Measurements from ENCODE around the gene CLDN14. TPM values are rescaled to one million over a fixed set of nuclear protein-coding genes. Genes with fewer than 3 reads are reported as not detected.

Gene CLDN14, protein sequence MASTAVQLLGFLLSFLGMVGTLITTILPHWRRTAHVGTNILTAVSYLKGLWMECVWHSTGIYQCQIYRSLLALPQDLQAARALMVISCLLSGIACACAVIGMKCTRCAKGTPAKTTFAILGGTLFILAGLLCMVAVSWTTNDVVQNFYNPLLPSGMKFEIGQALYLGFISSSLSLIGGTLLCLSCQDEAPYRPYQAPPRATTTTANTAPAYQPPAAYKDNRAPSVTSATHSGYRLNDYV
- polyA plus RNA-seq (2012; ENCODE audit: insufficient read depth, insufficient read length, low read depth): not detected

DNA sequence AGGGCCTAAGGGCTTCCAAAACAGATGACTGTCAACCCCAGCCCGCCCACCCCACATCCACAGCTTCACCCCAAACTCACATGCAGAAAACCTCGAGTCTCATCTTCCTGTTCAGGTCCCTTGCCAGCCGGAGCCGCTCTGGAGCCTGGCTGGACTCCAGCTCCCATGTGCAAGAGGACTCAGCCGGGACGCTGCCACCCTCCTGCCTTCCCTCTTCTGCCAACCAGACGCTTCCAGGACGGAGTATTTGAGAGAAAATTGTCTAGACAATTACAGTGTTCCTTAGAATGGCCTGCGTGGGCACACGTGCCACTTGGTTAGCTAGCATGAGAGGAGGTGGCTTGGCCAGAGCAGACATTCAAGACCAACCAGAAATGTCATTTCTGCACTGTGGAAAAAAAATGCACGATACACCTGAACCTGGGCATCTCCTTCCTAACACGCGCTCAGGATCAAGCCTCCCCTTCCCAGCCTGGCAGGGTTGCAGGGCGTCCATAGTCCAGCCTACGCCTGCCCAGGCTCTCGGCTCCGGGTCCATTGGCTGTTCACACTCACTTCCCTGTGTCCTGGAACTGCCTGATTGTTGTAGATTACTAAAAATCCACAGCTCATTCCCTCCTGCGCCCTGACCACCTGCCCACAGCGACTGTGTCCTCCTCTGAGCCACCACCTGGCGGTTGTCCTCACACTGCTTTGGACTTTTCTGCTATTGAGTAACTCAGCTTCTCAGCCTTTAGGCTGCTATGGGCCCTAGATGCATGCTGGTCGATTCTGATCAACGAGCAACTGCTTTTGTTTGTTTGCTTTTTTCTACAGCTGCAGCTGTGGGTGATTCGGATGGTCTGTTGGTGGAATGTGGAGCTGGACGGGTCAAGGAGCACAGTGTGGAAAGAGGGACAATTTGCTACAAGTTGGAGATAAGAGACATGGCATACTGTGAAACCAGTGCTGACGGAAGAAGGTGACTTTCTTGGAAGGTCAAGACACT lies at the start of gene CLDN14:
Gene CLDN14, minus strand, starts transcription at position 708 of the 988 bp plus-strand sequence. CDS start 18,427 bp downstream, outside the sequence.
- DNase-seq: no peak
- peaks cover 6% of the 10 kb centered on the region for H3K27me3 ChIP-seq
- no peaks in the 10 kb centered on the region for H3K9me3 ChIP-seq
- TF ChIP-seq, protein P1, sequence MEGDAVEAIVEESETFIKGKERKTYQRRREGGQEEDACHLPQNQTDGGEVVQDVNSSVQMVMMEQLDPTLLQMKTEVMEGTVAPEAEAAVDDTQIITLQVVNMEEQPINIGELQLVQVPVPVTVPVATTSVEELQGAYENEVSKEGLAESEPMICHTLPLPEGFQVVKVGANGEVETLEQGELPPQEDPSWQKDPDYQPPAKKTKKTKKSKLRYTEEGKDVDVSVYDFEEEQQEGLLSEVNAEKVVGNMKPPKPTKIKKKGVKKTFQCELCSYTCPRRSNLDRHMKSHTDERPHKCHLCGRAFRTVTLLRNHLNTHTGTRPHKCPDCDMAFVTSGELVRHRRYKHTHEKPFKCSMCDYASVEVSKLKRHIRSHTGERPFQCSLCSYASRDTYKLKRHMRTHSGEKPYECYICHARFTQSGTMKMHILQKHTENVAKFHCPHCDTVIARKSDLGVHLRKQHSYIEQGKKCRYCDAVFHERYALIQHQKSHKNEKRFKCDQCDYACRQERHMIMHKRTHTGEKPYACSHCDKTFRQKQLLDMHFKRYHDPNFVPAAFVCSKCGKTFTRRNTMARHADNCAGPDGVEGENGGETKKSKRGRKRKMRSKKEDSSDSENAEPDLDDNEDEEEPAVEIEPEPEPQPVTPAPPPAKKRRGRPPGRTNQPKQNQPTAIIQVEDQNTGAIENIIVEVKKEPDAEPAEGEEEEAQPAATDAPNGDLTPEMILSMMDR (IDR thresholded peaks at IDR 0.05; ENCODE audit: low read depth, low read length): no peak
- no peak within 1 kb of the TSS for H3K4me3 ChIP-seq (ENCODE audit: low read depth, low read length)
- no peaks in the 10 kb centered on the region for H3K36me3 ChIP-seq
- H3K4me1 ChIP-seq: no peaks in the 10 kb centered on the region

DNA sequence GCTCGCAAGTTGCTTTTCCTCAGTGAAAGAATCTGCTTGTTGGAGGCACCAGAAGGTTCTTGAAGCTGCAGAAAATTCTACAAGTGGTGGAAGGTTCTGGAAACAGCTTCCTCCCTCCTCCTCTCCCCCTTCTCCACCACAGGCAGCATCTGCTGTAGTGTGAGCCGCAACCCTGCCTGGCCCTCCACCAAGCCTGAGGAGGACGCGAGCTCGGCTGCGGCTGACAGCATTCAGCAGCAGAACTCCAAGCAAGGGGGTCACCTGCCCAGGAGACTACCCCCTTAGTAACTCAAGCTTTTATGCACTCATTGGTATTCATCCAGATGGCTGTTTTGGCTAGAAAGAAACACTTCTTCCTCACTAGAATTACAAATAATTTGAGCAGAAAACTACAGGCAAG lies 48.8 kb upstream of the CLDN14 start:
- TF ChIP-seq, protein P1 (IDR thresholded peaks at IDR 0.05; ENCODE audit: low read depth, low read length): no peak

DNA sequence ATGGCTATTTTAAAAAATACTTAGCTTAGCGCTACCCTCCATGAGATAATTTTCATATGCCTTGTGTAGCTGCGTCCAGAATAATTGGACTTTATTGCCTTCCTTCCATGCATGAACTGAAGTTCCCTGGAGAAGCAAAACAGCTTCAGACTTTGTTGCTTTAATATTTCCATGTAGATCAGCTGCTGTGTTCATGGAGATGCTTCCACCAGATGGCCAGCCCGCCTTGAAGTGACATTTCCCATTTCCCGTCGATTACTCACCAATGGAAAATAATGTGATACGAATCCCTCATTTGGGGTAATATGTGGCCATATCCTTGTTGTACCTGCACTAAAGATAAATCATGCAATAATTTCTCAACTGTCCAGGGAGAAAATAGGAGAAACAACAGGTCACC lies 47.4 kb upstream of the CLDN14 start:
- peaks cover 15% of the 10 kb centered on the region for H3K27me3 ChIP-seq
- H3K4me3 ChIP-seq (ENCODE audit: low read depth, low read length): no peak overlapping the region
- TF ChIP-seq, protein P1 (IDR thresholded peaks at IDR 0.05; ENCODE audit: low read depth, low read length): no peak
- DNase-seq: no peak
- no peaks in the 10 kb centered on the region for H3K9me3 ChIP-seq
- H3K36me3 ChIP-seq: no peaks in the 10 kb centered on the region
- no peaks in the 10 kb centered on the region for H3K4me1 ChIP-seq

More for the DNA sequence above, 48.8 kb upstream of the CLDN14 start:
- no peak for DNase-seq
- no peaks in the 10 kb centered on the region for H3K9me3 ChIP-seq
- no peaks in the 10 kb centered on the region for H3K36me3 ChIP-seq
- H3K4me3 ChIP-seq (ENCODE audit: low read depth, low read length): no peak overlapping the region
- H3K27me3 ChIP-seq: peaks cover 15% of the 10 kb centered on the region
- H3K4me1 ChIP-seq: no peaks in the 10 kb centered on the region

DNA sequence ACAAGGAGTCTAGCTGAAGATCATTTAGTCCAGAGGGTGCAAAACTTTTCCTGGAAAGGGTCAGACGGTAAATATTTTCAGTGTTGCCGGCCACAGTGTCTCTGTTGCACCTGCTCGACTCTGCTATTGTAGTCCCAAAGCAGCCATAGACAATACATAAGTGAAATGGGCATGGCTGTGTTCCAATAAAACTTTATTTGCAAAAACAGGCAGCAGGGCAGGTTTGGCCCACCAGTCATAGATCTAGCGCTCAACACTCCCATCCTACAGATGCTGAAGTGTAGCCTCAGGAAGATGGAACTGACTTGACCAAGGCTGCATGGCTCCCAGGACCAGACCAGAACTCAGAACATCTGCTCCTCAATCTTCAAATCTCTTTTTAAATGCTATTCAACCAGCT lies 46.2 kb upstream of the CLDN14 start:
- no peaks in the 10 kb centered on the region for H3K9me3 ChIP-seq
- peaks cover 15% of the 10 kb centered on the region for H3K27me3 ChIP-seq
- no peak for DNase-seq
- TF ChIP-seq, protein P1 (IDR thresholded peaks at IDR 0.05; ENCODE audit: low read depth, low read length): no peak
- H3K36me3 ChIP-seq: no peaks in the 10 kb centered on the region
- H3K4me1 ChIP-seq: no peaks in the 10 kb centered on the region
- no peak overlapping the region for H3K4me3 ChIP-seq (ENCODE audit: low read depth, low read length)

DNA sequence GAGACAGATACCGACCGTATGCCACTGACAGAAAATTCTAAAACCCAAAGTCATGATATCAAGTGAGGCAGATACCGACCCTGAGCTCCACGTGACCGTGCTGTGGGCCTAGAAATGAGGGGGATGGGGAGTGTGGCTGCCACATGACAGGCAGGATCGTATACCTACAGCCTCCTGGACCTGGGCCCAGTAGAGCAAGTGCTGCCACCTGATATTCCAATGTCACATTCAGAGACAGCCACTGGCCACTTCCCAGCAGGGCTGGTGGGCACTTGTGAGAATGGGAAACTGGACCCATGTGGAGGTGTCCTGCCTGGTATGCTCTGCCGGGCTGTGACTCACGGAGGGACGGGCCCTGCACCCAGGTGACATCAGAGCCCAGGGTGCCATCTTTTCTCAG lies 44.6 kb upstream of the CLDN14 start:
- Histone ChIP-seq H3K9me3 (no peaks in the 10 kb centered on the region), H3K27me3 (peaks cover 11% of the 10 kb centered on the region; the same call in 1 of the 2 replicates)

More for the DNA sequence above, 44.6 kb upstream of the CLDN14 start:
- DNase-seq: no peak
- H3K36me3 ChIP-seq: no peaks in the 10 kb centered on the region
- no peak overlapping the region for H3K4me3 ChIP-seq (ENCODE audit: low read depth, low read length)
- TF ChIP-seq, protein P1 (IDR thresholded peaks at IDR 0.05; ENCODE audit: low read depth, low read length): no peak
- H3K4me1 ChIP-seq: no peaks in the 10 kb centered on the region

Measured in BE2C (cell line).